Gastrocnemius medialis (tissue), 4 donors: ENCODE data around the gene CNNM2.

Experiments
- CTCF ChIP-seq, 5 experiments: fragments of 450-650 bp in 3 of 5; fragments of 200-600 bp in 2 of 5; sonication (generic) in 2 of 5; IDR thresholded peaks in 4 of 5; conservative IDR thresholded peaks in 1 of 5; 1 replicate in 4 of 5; 2 replicates in 1 of 5; pipeline ENCODE4 v1.5.1; 2016 to 2019; ENCODE audit warnings: antibody characterized with exemption in 5 of 5, mild to moderate bottlenecking in 3 of 5, moderate library complexity in 3 of 5
- POLR2A ChIP-seq, 2 donors: fragments of 450-650 bp; IDR thresholded peaks; one replicate each; pipeline ENCODE4 v1.6.1; 2017; ENCODE audit warnings: antibody characterized with exemption in 2 of 2, mild to moderate bottlenecking in 2 of 2, moderate library complexity in 2 of 2

DNA sequence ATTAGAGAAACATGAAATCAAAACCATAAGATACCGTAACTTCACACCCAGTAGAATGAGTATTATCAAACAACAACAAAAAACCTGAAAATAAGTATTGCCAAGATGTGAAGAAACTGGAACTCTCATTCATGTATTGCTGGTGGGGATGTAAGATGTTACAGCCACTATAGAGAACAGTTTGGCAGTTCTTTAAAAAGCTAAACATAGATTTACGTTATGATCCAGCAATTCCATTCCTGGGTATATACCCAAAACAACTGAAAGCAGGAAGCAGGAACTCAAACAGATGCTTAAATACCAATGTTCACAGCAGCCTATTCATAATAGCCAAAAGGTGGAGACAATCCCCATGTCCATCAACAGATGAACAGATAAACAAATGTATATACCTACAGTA lies 202.5 kb downstream of the CNNM2 start:
- no peak for TF ChIP-seq CTCF (IDR thresholded peaks at IDR 0.05 in 4 of 5, conservative IDR thresholded peaks at IDR 0.05 in 1 of 5)
- no peak for TF ChIP-seq POLR2A (IDR thresholded peaks at IDR 0.05)
